Stimulated activated CD4-positive, alpha-beta T cell treated with anti-CD3 and anti-CD28 coated beads, Interleukin-4, amount 100 ng/mL, for 48 hours (primary cell): Measurements from ENCODE around the gene GSTM5.
"Not testable (repeated sequence)": the region's sequence is repeated elsewhere in the genome, so short reads cannot be mapped to it uniquely, and the experiment has no call there.

ENCODE experiments used
- DNase-seq, 2 donors: peaks; one replicate each; pipeline ENCODE4 v3.0.0-alpha.2; 2020; ENCODE audit warnings: low read depth in 2 of 2

Gene GSTM5

DNA sequence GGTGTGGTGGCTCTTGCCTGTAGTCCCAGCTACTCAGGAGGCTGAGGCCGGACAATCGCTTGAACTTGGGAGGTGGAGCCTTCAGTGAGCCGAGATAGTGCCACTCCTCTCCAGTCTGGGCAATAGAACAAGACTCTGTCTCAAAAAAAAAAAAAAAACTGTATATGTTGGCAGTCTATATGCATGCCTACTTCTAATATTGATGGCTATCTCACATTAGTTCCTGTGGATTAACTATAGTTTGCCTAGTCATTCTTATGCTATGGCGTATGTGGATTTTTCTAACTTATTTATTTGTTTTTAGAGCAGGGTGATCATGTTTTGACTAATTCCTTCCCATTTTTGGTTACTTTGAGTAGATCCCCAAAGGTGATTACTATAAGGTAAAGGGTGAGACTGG, 15.0 kb upstream of the GSTM5 start:
- DNase-seq = no peak

DNA sequence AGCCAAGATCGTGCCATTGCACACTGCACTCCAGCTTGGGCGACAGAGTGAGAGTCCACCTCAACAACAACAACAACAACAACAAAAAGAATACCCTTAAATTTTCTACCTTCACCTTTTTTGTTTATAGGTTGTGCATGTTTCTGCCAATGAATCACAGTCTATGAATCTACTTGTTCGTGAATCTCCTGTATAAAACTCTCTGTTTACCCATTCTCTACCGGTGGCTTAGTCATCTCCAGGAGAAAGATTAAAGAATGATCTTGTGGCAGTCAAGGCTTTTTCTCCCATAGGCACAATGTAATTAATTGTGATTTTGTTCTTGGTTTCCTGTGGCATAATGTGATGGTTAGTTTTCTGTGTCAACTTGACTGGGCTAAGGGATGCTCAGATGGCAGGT, 14.2 kb upstream of the GSTM5 start:
- DNase-seq = not testable (repeated sequence)

DNA sequence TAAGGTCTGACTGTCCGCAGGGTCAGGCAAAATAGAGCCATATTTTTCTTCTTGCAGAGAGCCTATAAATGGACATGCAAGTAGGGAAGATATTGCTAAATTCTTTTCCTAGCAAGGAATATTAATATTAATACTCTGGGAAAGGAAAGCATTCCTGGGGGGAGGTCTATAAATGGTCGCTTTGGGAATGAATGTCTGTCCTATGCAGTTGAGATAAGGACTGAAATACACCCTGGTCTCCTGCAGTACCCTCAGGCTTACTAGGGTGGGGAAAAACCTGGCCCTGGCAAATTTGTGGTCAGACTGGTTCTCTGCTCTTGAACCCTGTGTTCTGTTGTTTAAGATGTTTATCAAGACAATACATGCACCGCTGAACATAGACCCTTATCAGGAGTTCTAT, 9.1 kb upstream of the GSTM5 start:
- not testable (repeated sequence) for DNase-seq

DNA sequence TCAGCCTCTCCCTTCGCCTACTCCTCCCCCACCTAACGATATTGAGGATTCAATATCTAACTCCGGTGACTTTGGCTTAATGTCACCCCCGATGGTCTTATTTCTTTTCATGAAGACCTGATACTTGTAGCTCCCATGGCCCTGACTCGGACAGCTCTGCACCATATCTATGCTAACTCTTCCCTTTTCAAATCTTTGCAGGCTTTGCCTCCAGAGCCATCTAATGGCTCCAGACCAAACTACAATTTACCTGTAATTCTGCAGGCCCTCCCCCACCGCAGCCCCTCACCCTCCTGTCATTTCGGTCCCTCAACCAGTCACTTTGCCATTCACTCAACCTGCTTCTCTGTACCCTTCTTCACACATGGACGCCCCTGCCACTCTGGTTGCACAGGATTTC, 7.9 kb upstream of the GSTM5 start:
- DNase-seq = no peak

DNA sequence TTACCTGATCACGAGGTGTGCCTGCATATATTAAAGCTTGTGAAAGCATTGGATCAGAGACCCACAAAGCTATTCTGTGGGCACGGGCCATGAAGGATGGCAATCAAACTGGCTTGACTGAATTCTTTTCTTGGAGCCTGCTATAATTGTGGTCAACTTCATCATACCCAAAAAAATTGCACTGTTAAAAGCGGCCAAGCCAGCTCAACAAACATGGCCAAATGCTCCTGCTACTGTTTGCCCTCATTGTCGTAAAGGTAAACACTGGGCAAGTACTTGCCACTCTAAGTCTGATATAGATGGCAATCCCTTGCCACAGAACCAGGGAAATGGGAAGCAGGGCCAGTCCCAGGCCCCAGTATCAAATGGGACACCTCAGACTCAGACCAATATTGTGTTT, 6.6 kb upstream of the GSTM5 start:
- DNase-seq = no peak

DNA sequence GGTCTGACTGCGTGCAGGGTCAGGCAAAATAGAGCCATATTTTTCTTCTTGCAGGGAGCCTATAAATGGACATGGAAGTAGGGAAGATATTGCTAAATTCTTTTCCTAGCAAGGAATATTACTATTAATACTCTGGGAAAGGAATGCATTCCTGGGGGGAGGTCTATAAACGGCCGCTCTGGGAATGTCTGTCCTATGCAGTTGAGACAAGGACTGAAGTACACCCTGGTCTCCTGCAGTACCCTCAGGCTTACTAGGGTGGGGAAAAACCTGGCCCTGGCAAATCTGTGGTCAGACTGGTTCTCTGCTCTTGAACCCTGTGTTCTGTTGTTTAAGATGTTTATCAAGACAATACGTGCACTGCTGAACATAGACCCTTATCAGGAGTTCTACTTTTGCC, 3.1 kb upstream of the GSTM5 start:
- not testable (repeated sequence) for DNase-seq

DNA sequence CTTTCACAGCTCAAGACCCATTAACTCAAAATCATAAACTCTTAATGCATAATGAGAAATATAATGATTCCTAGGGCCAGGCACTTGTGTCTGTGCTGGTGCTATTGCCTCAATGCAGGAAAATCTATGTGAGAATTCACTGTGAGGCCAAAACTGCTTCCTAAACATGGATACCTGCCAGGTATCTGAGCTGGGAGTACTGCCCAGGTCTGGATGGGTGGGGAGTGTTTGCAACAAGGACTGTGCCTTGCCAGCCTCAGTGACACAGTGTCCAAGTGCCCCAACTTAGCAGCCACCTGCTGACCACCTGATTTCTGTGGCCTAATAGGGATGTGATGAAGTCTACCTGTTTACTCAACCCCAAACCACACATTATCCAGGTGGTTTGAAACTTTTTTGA, 2.2 kb upstream of the GSTM5 start:
- not testable (repeated sequence) for DNase-seq

DNA sequence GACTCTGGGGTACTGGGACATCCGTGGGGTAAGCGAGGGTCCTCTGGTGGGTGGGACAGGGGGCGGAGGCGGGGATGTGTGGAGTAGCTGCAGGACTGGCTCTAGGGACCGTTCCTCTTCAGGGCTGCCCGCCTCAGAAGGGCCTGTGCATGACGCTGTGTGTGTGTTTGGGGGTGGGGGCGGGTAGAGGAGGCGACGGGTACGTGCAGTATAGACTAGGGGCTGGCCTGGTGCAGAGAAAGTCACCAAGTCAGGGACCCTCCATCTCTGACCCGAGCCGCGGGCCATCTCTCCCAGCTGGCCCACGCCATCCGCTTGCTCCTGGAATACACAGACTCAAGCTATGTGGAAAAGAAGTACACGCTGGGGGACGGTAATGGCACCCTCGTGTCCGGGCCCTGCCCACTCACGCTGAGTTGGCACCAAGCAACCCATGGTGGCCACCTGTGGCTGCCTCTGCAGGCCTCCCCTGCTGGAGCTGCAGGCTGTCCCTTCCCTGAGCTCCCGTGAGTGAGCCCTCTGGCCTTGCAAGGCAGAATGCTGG, 342 bp downstream of the GSTM5 start:
- no peak for DNase-seq

DNA sequence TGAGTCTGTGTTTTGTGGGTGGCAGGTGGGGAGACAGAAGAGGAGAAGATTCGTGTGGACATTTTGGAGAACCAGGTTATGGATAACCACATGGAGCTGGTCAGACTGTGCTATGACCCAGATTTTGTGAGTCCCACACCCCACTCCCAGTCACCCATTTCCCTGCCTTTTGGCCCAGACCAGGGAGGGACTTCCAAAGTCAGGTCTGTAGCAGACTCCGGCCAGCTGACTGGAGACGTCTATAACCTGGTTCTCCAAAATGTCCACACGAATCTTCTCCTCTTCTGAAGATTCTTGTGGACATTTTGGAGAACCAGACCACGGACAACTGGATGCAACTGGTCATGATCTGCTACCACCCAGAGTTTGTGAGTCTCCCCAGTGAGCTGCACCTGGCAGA, 1.6 kb downstream of the GSTM5 start:
- no peak for DNase-seq

DNA sequence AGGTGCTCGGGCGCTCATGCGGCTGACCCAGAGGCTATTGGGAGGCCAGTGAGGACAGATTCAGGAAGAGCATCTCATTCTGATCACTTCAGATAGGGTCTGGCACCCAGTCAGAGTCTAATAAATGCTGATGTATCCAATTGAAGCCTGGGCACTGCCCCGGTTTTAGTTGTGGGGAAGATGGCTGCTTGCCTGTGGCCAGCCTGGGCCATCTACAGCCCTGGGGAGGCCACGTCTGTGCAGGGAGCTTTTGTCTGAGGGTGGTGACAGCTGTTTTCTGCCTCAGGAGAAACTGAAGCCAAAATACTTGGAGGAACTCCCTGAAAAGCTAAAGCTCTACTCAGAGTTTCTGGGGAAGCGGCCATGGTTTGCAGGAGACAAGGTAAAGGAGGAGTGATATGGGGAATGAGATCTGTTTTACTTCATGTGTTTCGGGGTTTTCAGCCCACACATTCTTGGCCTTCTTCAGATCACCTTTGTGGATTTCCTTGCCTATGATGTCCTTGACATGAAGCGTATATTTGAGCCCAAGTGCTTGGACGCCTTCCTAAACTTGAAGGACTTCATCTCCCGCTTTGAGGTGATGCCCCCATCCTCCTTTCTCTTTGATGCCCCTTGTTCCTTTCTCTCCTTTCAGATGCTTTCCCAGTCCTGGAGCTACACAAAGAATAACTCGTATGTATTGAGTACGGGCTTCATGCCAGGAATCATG, 2.8 kb downstream of the GSTM5 start:
- DNase-seq = no peak

DNA sequence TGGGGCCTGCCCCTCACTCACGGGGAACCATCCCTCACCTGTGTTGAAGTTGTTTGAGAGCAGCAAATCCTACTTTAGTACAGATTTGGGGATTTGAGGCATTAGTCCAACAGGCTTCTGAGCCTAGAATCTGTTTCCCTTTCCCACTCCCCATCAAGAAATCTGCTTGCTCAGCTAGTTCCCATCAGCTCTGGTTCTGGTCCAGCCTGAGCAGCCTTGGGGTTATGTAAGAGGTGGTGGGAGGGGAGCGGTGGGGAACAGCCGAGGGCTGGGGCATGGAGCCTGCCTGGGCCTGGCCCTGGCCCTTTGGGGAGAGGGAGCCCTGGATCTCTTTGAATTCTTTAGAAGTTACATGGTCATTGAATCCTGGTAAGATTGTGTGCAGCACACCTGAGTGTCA, 4.1 kb downstream of the GSTM5 start:
- DNase-seq = no peak

DNA sequence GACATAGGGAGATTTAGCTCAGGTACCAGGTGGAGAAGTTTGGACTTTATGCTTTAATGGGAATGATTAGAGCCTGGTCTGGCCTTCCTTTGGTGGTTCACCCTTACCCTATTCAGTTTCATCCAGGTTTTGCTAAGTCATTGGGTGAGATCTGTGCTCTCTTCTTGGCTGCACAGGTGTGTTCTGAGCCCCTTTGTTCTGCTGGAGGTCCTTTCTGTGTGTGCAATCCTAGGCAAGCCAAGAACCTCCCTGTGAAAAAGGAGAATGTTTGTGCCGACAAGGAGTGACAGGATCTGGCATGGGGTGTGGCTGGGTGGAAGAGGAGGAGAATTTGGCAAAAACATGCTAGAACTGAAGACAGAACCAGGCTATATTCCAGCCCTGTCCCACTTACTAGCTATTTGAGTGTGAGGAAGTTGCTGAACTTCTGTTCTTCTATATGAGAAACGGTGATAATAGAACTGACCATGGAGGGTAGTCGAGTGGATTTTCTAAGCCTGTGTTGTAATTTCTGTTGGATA, 4.6 kb downstream of the GSTM5 start:
- DNase-seq = no peak

DNA sequence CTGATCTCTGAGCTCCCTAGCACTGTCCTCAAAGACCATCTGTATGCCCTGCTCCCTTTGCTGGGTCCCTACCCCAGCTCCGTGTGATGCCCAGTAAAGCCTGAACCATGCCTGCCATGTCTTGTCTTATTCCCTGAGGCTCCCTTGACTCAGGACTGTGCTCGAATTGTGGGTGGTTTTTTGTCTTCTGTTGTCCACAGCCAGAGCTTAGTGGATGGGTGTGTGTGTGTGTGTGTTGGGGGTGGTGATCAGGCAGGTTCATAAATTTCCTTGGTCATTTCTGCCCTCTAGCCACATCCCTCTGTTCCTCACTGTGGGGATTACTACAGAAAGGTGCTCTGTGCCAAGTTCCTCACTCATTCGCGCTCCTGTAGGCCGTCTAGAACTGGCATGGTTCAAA, 5.7 kb downstream of the GSTM5 start:
- DNase-seq = no peak

DNA sequence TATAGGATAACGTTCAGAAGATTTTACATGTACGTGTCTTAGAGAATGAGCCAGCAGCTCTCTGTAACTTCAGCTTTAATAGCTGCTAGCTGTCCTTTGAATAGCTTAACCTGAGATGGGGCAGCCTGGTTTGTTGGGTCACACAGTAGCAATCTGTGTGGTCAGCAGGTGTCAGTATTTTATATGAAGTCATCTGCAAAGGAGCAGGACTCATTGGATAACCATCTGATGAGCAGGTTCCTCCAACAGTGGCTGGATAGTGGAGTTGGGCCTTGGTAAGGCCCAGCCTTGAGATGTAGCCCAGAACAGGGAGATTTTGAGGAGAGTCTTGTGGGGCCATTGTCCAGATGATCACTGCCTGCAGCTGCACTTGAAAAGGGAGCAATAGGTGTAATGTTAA, 6.4 kb downstream of the GSTM5 start:
- DNase-seq = no peak

DNA sequence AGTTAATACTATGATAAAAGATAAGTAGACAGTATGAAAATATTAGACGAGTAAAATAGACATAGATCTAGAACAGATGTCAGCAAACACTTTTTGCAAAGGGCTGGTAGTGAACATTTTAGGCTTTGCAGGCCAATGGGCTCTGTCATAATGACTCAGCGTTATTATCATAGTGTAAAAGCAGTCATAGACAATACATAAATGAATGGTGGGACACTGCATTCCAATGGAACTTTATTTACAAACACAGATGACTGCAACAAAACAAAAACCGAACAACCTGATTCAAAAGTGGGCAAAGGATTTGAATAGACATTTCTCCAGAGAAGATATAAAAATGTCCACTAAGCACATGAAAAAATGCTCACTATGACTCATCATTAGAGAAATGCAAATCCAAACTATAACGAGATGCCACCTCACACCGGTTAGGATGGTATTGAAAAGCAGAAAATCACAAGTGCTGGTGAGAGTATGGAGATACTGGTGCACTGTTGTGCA, 7.3 kb downstream of the GSTM5 start:
- no peak for DNase-seq

DNA sequence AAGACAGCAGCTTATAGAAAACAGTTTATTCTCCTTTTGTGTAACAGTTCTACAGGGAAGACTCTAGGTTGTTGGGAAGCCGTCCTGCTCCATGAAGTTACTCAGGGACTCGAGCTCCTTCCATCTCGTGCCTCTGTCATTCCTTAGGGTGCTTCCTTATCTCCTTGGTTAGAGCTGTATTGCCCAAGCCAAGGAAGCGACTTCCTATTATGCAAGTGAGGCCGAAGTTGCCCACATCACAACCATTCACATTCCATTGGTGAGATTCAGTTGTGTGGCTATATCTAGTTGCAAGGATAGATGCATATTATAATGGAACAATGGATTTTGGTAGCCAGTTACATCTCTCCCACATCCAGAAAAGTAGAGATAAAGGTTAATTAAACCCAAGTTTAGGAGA, 9.0 kb downstream of the GSTM5 start:
- no peak for DNase-seq

DNA sequence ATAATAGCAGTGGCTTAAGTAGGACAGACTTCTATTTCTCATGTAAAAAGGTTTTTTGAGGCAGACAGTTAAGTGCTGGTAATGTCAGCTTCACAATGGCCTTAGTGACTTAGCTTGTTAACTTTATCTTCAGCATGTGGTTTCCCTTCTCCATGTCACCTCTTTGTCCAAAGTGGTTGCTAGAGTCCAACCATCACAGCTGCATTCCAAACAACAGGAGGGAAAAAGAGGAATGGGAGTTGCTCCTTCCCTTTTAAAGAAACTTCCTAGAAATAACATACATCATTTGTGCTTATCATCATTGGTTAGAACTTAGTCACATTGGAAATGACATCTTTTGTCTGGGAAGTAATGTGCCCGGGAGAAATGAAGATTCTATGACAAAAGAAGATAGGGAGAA, 9.9 kb downstream of the GSTM5 start:
- DNase-seq = no peak

DNA sequence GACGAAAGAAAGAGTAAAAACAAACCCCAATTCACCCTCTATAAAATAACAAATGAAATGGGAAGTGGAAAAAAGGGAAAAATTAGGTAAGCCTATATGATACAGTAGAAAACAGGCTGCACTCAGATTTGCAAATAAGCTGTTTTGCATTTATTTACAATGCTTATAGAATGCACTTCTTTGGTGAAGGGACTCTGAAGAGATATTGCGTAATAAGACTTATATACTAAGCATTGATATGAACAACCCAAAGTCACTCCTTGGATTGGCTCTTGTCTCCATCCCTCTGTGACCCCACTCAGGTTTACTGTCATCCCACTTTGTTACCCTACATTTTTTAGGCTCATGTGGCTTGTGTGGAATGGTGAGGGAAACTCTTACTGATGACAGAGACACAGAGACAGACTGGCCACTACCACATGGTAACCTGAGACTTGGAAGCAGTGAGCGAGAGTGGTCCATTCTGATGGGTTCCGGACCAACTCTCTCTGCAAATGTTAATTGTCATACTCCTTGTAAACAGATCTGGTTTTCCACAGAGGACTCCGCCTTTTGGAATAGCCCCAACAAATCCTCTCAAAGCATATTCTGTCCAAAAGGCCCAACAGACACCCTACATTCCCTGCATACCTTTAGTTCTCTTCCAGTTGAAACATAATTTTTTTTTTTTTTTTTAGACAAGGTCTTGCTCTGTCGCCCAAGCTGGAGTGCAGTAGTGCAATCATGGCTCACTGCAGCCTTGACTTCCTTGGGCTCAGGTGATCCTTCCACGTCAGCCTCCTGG, 11.0 kb downstream of the GSTM5 start:
- no peak for DNase-seq

DNA sequence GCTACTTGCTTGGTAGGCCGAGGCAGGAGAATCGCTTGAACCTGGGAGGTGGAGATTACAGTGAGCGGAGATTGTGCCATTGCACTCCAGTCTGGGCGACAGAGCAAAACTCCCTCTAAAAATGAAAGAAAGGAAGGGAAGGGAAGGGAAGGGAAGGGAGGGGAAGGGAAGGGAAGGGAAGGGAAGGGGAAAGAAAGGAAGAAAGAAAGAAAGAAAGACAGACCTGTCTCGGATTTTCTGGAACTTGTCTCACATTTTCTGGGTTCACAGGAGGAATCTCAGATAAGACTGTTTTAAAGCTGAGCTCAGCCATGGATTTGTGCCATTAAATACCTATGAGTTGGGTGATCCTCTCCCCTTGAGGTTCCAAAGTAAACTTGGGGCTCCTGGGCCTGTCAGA, 12.9 kb downstream of the GSTM5 start:
- no peak for DNase-seq

DNA sequence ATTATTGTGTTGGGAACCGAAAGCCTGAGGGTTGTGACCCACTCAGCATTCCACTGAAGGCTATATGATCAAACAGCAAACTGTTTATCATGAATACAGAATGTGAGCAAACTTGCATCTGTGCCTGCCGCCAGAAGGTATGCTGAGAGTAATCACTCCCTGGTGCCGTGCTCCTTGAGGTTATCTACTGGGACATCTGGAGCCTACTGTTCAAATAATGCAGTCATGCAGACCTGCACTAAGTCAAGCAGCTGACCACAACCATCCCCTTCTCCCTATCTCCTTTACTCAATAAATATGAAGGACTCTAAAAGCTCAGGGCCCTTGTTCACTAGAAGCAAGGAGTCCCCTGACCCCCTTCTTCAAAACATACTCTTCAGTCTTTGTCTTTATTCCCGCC, 13.5 kb downstream of the GSTM5 start:
- no peak for DNase-seq

DNA sequence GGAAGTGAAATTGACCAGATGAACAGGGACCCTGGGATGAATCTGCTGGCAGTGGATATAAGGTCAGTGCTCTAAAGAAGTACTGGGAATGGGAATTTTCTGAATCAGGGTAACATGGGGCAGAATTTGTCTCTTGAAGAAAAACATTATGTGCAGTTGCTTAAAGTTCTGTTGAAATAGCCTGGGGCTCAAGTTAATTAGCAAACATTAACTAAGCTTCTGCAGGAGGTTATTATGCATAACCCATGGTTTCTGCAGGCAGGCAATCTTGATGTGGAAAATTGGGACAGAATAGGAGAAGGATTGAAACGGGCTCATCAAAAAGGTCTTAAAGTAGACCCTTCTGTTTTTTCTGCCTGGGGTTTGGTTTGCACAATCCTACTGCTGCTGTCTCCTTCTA, 14.0 kb downstream of the GSTM5 start:
- DNase-seq = no peak

DNA sequence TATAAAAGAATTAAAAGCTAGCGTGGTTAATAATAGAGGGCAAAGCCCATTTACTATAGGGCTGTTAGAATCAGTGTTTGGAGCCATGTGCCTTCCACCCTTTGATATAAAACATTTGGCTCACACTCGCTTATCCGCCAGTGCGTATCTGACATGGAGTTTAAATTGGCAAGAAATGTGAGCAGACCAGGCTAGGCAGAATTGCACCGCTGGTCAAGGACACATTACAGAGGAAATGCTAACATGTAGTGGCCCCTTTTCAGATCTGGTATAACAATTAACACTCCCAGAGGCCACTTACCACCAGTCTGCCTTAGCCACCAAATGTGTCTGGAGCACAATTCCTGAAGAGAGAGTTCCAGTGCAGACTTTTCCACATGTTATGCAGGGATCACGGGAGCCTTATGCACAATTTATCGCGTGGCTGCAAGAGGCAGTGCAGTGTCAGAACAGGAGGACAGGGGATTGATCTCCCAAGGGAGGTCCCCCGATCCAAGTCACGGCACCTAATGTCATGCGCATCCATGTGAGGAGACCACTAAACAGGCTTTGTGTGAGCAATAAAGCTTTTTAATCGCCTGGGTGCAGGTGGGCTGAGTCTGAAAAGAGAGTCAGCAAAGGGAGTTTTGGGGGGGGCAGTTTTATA, 14.8 kb downstream of the GSTM5 start:
- no peak for DNase-seq
